GDM1 (cell line): ENCODE measurements around the gene ANO9.
"Not testable (repeated sequence)": the region's sequence is repeated elsewhere in the genome, so short reads cannot be mapped to it uniquely, and the experiment has no call there.

ENCODE experiments used
- DNase-seq: peaks from one replicate; lab custom pipeline; 2025; lab: John Stamatoyannopoulos, UW

ANO9 gene

DNA sequence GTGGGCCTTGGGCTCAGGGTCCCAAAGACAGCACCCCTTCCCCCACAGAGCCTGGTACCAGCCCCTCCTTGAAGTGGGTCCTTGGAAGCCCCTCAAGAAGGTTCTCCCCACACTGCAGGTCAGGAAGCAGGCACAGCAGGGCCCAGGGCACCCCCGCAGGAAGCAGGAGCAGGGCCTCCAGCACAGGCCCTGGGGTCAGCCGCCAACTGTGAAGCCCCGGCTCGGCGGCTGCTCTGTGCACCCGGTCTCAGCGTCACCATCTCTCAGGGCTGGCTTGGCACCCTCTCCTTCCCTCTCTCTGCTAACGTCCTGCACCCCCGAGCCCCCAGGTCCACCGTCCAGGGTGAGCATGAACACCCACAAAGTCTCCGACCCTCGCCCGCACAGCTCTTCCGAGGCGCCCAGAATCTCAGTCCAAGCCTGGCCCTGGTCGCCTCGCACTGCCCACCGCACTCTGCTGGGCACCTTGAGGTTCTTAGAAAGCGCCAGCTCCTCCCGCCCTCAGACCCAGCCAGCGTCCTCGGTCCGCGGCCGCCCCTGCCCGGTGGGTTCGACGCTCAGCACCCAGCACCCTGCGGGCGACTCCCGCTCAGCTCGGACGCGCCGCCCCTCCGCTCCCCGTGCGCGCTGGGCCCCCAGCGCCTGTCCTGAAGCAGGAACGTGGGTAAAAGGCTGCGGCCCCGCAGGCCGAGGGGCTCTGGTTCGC is 25.6 kb downstream of the ANO9 start:
- no peak for DNase-seq

DNA sequence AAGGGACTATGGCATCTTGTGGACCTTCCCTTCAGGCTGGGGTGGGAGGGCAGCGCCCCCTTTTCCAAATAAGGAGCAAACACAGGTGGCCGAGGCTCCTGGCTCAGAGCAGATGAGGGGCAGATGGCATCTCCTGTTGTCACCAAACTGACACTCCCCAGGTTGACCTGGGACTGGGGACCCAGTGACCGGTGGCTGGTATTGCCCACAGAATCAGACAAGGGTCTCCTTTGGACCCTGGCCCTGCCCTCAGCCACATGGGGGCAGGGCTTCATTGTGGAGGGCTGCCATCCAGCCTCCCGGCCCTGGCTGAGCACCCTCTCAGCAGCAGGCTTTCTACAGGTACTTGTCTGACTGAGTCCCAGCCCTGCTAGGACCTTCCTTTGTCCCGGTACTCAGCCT is 26.2 kb downstream of the ANO9 start:
- DNase-seq = no peak

DNA sequence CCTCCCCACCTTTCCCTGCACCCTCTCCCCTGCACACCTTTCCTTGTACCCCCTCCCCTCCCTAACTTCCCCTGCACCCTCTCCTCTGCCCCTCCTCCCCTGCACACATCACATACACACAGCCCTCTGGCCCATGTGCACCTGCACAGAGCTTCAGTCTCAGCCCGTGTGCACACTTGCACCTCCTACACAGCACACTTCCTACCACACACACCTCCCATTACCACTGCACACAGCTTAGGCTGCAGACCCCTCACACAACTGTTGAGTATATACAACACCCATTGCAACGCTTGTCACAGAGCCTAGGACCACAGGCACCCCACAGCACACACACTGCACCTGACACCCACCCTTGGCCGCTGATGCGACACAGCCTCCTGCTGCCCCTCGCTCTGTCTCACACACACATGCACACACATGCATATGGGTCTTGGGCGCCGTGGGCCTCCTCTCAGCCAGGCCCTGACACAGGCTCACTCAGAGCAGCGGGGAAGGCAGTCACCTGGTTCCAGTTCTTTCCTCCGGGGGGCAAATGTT is 27.4 kb downstream of the ANO9 start:
- no peak for DNase-seq

- DNase-seq = no peak
Measured at GRCh38 chr11:413120-414081, 28.4 kb downstream of the ANO9 start.

GRCh38 chr11:412641-413119 is 29.1 kb downstream of the ANO9 start:
- DNase-seq = no peak

- not testable (repeated sequence) for DNase-seq
Measured at GRCh38 chr11:411520-411919, 30.3 kb downstream of the ANO9 start.

DNA sequence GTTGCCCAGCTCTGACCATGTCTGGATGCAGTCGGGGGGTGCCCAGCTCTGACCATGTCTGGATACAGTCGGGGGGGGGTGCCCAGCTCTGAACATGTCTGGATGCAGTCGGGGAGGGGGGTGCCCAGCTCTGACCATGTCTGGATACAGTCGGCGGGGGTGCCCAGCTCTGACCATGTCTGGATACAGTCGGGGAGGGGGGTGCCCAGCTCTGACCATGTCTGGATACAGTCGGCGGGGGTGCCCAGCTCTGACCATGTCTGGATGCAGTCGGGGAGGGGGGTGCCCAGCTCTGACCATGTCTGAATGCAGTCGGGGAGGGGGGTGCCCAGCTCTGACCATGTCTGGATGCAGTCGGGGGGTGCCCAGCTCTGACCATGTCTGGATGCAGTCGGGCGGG is 31.1 kb downstream of the ANO9 start:
- not testable (repeated sequence) for DNase-seq

GRCh38 chr11:409600-410483 is 32.0 kb downstream of the ANO9 start:
- no peak for DNase-seq

GRCh38 chr11:409008-409599 is 32.7 kb downstream of the ANO9 start:
- DNase-seq = no peak

- no peak for DNase-seq
Measured at GRCh38 chr11:408154-409007, 33.4 kb downstream of the ANO9 start.

GRCh38 chr11:407651-408123 is 34.1 kb downstream of the ANO9 start:
- DNase-seq = no peak

DNA sequence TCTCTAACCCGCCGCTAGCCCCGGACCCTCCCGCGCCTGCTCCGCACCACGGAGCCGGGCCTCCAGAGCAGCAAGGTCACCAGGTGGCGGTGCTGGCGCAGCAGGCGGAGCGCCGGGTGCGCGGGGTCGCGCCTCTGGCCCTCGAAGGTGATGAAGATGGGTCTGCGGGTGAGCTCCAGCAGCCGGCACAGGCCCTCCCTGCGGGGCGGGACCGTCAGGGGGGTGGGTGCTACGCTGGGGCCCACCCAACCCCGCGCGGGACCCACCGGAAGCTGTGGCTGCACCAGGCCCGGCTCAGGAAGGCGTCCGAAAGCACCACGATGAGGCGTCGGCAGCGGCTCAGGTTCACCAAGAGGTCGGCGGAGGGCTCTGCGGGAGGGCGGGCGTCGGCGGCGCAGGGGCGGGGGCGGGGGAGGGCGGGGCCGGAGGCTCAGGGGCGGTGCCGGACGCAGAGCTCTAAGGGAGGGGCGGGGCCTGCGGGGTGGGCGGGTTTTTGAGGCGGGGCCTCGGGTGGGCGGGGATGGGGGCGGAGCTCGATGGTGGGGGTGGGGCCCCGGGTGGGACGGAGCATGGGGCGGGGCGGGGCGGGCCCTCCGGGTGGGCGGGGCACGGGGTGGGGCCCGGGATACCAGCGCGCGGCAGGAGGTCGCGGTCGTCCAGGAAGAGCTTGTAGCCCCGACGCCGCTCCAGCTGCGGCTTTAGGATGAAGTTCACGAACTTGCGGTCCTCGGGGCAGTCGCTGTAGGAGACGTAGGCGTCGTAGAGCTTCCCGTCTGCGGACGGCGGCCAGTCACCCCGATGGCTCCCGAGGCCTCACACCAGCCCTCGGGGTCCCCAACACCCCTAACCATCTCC is 34.8 kb downstream of the ANO9 start:
- peak; percentile 86 for DNase-seq

- DNase-seq = no peak
Measured at GRCh38 chr11:405954-406795, 35.6 kb downstream of the ANO9 start.

DNA sequence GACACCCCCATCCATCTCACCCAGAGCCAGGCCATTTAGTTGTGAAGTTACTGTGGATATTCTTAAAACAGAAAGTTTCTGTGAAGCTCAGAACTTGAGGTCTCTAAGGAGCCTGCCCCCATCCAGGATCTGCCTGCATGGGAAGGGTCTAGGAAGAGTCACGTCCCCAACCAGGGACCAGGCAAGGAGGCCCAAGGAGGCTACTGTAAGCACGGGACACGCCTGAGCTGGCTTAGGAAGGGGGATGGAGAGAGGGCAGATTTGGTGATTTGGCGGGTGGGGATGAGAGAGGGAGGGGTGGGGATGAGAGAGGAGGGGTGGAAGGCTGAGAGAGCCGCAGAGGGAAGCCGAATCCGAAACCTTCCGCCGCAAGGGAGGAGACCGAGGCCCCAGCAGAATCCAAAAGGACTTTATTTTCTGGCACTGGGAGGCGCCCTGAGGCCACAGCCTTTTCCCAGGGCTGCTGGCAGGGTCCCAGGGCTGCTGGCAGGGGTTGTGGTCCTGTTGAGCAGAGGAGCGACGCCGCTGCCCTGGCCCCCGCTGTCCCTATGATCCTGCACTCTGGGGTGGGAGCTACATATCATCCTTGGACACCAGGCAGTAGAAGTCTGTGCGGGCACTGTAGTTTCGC is 36.4 kb downstream of the ANO9 start:
- DNase-seq = no peak

GRCh38 chr11:404551-405264 is 37.1 kb downstream of the ANO9 start:
- DNase-seq = no peak

DNA sequence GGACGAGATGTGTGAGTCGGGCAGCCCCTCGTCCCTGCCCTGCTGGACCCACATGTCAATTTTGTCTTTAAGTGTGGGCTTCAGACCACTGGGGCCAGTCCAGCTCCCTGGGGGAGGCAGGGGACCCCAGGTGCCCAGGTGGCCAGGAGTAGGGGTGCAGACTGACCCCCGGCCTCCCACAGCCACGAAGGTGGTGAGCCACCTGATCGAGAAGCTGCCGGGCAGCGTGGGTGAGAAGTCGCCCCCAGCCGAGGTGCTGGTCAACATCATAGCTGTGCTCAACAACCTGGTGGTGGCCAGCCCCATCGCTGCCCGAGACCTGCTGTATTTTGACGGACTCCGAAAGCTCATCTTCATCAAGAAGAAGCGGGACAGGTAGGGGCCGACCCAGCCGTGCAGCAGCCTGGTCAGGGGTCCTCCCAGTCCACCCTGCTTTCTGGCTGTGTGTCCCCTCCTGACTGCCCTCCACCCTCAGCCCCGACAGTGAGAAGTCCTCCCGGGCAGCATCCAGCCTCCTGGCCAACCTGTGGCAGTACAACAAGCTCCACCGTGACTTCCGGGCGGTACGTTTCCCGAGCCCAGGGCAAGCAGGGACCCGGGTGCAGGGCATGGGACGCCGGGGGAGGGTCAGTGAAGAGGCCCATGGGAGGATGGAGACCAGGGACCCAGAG is 37.9 kb downstream of the ANO9 start:
- DNase-seq = no peak
